BLaER1 treated with 17β-estradiol and CSF1 and Interleukin-3, amounts not matched to agents 10 nM and 100 nM (cell line): ENCODE measurements around the gene EFCAB14.

Experiments
- H3K27ac ChIP-seq, 11 experiments: shearing (Covaris generic); formaldehyde crosslinking; 2 replicates each; pipeline ENCODE4 v1.8.1; 2022
- H3K27me3 ChIP-seq, 11 experiments: shearing (Covaris generic); formaldehyde crosslinking; 2 replicates each; pipeline ENCODE4 v1.8.1; 2022
- H3K36me3 ChIP-seq, 11 experiments: shearing (Covaris generic); formaldehyde crosslinking; 2 replicates each; pipeline ENCODE4 v1.8.1; 2022
- H3K4me1 ChIP-seq, 10 experiments: shearing (Covaris generic); formaldehyde crosslinking; 2 replicates each; pipeline ENCODE4 v1.8.1; 2022
- H3K4me2 ChIP-seq, 11 experiments: shearing (Covaris generic); formaldehyde crosslinking; 2 replicates each; pipeline ENCODE4 v1.8.1; 2022
- H3K4me3 ChIP-seq, 10 experiments: shearing (Covaris generic); formaldehyde crosslinking; 2 replicates each; pipeline ENCODE4 v1.8.1; 2022
- H3K9ac ChIP-seq, 11 experiments: shearing (Covaris generic); formaldehyde crosslinking; 2 replicates each; pipeline ENCODE4 v1.8.1; 2022
- H3K9me3 ChIP-seq, 11 experiments: shearing (Covaris generic); formaldehyde crosslinking; replicated peaks in 1 of 11; 2 replicates each; pipeline ENCODE4 v1.8.1; 2022
- H4K20me1 ChIP-seq, 11 experiments: shearing (Covaris generic); formaldehyde crosslinking; 2 replicates each; pipeline ENCODE4 v1.8.1; 2022
- Cebpa-rat ChIP-seq, 11 experiments: shearing (Covaris generic); IDR thresholded peaks; 2 replicates each; pipeline ENCODE4 v1.8.1; 2022

EFCAB14 gene

DNA sequence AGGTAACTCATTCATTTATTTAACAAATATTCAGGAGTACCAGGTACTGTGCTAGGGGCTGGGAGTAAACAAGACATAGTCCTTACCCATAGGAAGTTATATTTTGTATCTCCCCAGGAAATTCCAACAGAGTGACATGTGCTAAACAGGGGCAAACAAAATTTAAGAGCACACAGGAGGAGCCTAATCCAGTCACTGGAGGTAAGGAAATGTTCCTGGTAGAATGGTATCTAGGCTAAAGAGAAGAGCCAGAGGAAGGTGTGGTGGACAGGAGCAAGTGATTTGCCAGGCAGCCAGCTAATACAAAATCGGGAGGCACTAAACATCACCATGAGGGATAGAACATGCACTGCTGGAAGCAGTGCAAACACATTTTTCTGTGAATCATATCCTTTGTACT lies 36.9 kb downstream of the EFCAB14 start:
- Histone ChIP-seq H3K27me3 (no peaks in the 10 kb centered on the region), H4K20me1 (peaks cover 0 to 17% (median 0%) of the 10 kb centered on the region in 11 experiments; a peak in 8 of 22 replicates), H3K4me2 (no peak overlapping the region), H3K27ac (no peak overlapping the region), H3K4me3 (no peak overlapping the region), H3K4me1 (peaks cover 0 to 9% (median 3%) of the 10 kb centered on the region in 10 experiments; a peak in 11 of 20 replicates), H3K36me3 (peaks cover 99 to 100% (median 100%) of the 10 kb centered on the region in 11 experiments), H3K9me3 (no peaks in the 10 kb centered on the region), H3K9ac (no peak overlapping the region)
- no peak for TF ChIP-seq Cebpa-rat (IDR thresholded peaks at IDR 0.05)

GRCh38 chr1:46681333-46682034 lies 37.4 kb downstream of the EFCAB14 start:
- Histone ChIP-seq H3K4me1 (peaks cover 0 to 3% (median 0%) of the 10 kb centered on the region in 10 experiments; a peak in 1 of 20 replicates), H3K4me2 (no peak overlapping the region), H3K27me3 (no peaks in the 10 kb centered on the region), H3K36me3 (peaks cover 99 to 100% (median 100%) of the 10 kb centered on the region in 11 experiments), H3K4me3 (no peak overlapping the region), H4K20me1 (peaks cover 0 to 12% (median 0%) of the 10 kb centered on the region in 11 experiments; a peak in 5 of 22 replicates), H3K9ac (no peak overlapping the region), H3K27ac (no peak overlapping the region), H3K9me3 (no peaks in the 10 kb centered on the region)
- TF ChIP-seq Cebpa-rat (IDR thresholded peaks at IDR 0.05): no peak

DNA sequence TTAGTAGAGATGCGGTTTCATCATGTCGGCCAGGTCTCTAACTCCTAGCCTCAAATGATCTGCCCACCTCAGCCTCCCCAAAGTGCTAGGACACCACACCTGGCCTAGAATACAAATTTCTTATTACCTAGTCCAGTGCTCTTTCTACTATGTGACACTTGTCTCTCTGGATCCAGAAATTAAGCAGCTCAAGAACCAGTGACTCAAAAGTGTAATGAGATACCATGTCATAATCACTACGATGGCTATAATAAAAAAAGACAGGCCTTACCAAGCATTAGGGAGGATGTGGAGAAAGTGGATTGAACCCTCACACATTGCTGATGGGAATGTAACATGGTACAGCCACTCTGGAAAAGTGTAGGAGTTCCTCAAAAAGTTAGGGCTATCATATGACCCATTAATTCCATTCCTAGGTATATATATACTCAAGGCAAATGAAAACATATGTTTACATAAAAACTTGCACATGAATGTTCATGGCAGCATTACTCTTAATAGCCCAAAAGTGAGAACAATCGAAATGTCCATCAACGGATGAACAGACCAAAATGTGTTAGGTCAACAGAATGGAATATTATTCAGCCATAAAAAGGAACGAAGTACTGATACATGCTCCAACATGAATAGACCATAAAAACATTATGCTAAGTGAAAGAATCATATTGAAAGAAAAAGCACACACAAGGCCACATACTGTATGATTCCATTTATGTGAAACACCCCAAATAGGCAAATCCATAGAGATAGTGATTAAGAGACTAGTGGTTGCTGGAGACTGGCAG lies 38.9 kb downstream of the EFCAB14 start:
- Histone ChIP-seq H4K20me1 (peaks cover 0 to 5% (median 0%) of the 10 kb centered on the region in 11 experiments; a peak in 6 of 22 replicates), H3K9me3 (no peaks in the 10 kb centered on the region), H3K4me3 (no peak overlapping the region), H3K27ac (no peak overlapping the region), H3K4me2 (no peak overlapping the region), H3K27me3 (no peaks in the 10 kb centered on the region), H3K36me3 (peaks cover 96 to 100% (median 100%) of the 10 kb centered on the region in 11 experiments), H3K4me1 (no peaks in the 10 kb centered on the region), H3K9ac (no peak overlapping the region)
- TF ChIP-seq Cebpa-rat (IDR thresholded peaks at IDR 0.05): no peak

DNA sequence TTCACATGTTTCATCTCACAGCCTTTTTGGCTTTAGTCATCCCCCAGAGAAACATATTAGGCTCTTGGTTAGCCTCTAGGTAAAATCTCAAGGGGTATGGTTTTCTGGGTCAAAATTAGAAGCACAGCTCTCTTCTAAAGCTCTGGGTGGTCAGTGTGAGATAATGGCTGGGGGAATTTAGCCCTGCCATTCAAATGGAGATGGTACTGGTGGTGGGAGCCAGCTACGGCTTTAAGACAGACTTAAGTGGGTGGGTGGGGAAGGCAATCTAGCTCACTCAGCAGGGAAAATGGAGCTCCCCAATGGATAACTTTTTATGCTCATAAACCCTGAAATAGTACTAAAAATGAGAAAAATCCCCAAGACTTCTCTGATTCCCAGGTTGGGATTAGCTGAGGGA lies 41.6 kb downstream of the EFCAB14 start:
- no peak for TF ChIP-seq Cebpa-rat (IDR thresholded peaks at IDR 0.05)
- Histone ChIP-seq H3K27ac (no peak overlapping the region), H3K9ac (no peak overlapping the region), H3K27me3 (no peaks in the 10 kb centered on the region), H4K20me1 (peaks cover 0 to 5% (median 0%) of the 10 kb centered on the region in 11 experiments; a peak in 5 of 22 replicates), H3K36me3 (peaks cover 88 to 100% (median 94%) of the 10 kb centered on the region in 11 experiments), H3K4me3 (no peak overlapping the region), H3K4me1 (no peaks in the 10 kb centered on the region), H3K4me2 (no peak overlapping the region), H3K9me3 (no peaks in the 10 kb centered on the region)

- no peak overlapping the region for H3K27ac ChIP-seq
These were observed 42.4 kb downstream of the EFCAB14 start for GRCh38 chr1:46676531-46676930.

GRCh38 chr1:46675549-46676314 lies 43.2 kb downstream of the EFCAB14 start:
- Histone ChIP-seq H3K4me3 (no peak overlapping the region), H3K9me3 (no peaks in the 10 kb centered on the region), H4K20me1 (peaks cover 0 to 4% (median 0%) of the 10 kb centered on the region in 11 experiments; a peak in 2 of 22 replicates), H3K27ac (no peak overlapping the region), H3K9ac (no peak overlapping the region), H3K36me3 (peaks cover 72 to 86% (median 78%) of the 10 kb centered on the region in 11 experiments), H3K4me1 (no peaks in the 10 kb centered on the region), H3K27me3 (no peaks in the 10 kb centered on the region), H3K4me2 (no peak overlapping the region)
- TF ChIP-seq Cebpa-rat (IDR thresholded peaks at IDR 0.05): no peak

More at GRCh38 chr1:46676531-46676930, 42.4 kb downstream of the EFCAB14 start:
- no peak for TF ChIP-seq Cebpa-rat (IDR thresholded peaks at IDR 0.05)
- H3K4me1 ChIP-seq: no peaks in the 10 kb centered on the region
- H3K36me3 ChIP-seq: peaks cover 80 to 94% (median 86%) of the 10 kb centered on the region in 11 experiments
- H4K20me1 ChIP-seq: peaks cover 0 to 5% (median 0%) of the 10 kb centered on the region in 11 experiments; a peak in 4 of 22 replicates
- H3K4me3 ChIP-seq: no peak overlapping the region
- H3K9me3 ChIP-seq: no peaks in the 10 kb centered on the region
- no peak overlapping the region for H3K4me2 ChIP-seq
- H3K9ac ChIP-seq: no peak overlapping the region
- no peaks in the 10 kb centered on the region for H3K27me3 ChIP-seq

- H3K9ac ChIP-seq: no peak overlapping the region
- no peak for TF ChIP-seq Cebpa-rat (IDR thresholded peaks at IDR 0.05)
- no peak overlapping the region for H3K4me2 ChIP-seq
- no peaks in the 10 kb centered on the region for H3K27me3 ChIP-seq
- no peak overlapping the region for H3K4me3 ChIP-seq
- H3K9me3 ChIP-seq: no peaks in the 10 kb centered on the region
- H3K4me1 ChIP-seq: peaks cover 0 to 3% (median under 1%) of the 10 kb centered on the region in 10 experiments; a peak in 4 of 20 replicates
- peaks cover 52 to 66% (median 59%) of the 10 kb centered on the region in 11 experiments for H3K36me3 ChIP-seq
- H4K20me1 ChIP-seq: peaks cover 0 to 4% (median 0%) of the 10 kb centered on the region in 11 experiments; a peak in 2 of 22 replicates
- no peak overlapping the region for H3K27ac ChIP-seq
These were observed 45.1 kb downstream of the EFCAB14 start for GRCh38 chr1:46673749-46674182.

GRCh38 chr1:46672696-46673095 lies 46.2 kb downstream of the EFCAB14 start:
- no peak overlapping the region for H3K4me2 ChIP-seq
- no peak overlapping the region for H3K9ac ChIP-seq
- H3K36me3 ChIP-seq: peaks cover 42 to 55% (median 48%) of the 10 kb centered on the region in 11 experiments
- H3K4me3 ChIP-seq: no peak overlapping the region
- H4K20me1 ChIP-seq: peaks cover 0 to 4% (median 0%) of the 10 kb centered on the region in 11 experiments; a peak in 2 of 22 replicates
- H3K9me3 ChIP-seq: no peaks in the 10 kb centered on the region
- TF ChIP-seq Cebpa-rat (IDR thresholded peaks at IDR 0.05): no peak
- no peak overlapping the region for H3K27ac ChIP-seq
- H3K4me1 ChIP-seq: peaks cover 0 to 7% (median 3%) of the 10 kb centered on the region in 10 experiments; a peak in 10 of 20 replicates
- H3K27me3 ChIP-seq: no peaks in the 10 kb centered on the region
